ENCODE data around the gene MNT.

The MNT gene

GRCh38 chr17:2365132-2365531, 35.7 kb downstream of the MNT start:
- DNase-seq (ENCODE audit: insufficient read length, low spot score) (no peak), FAIRE-seq (no peak)

DNA sequence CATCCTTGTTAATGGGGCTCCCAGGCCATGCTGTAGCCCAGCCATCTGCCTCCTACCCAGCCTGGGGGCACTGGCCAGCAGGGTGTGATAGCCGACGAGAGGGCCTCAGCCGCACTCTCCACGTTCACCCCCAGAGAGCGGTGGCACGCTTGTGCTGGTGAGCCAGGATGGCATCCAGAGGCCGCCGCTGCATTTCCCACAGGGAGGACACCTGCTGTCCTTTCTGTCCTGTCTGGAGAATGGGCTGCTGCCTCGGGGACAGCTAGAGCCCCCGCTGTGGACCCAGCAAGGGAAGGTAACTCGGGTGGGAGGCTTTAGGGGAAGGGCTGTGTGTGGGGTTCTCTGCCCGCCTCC, 36.1 kb downstream of the MNT start:
- no peak for DNase-seq (ENCODE audit: insufficient read length, low spot score)
- no peak for FAIRE-seq

GRCh38 chr17:2363851-2364762, 36.8 kb downstream of the MNT start:
- DNase-seq (ENCODE audit: insufficient read length, low spot score) (no peak), FAIRE-seq (no peak)

GRCh38 chr17:2363318-2363717, 37.5 kb downstream of the MNT start:
- no peak for FAIRE-seq
- DNase-seq (ENCODE audit: insufficient read length, low spot score), result no peak

DNA sequence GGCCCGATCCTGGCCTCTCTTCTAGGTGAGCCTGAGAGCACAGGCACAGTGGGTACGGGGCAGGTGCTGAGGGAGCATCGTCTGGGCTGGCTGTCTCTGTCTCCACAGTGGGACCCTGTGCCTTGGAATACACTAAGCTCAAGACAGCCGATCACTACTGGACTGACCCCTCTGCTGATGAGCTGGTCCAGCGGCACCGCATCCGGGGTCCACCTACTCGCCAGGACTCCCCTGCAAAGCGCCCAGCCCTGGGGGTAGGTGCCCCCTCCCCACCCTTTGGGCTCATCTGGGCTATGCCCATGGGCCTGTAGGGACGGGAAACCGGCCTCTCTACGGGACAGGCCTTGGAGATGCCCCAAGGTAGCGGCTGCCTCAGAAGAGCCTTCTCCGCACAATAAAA, 38.0 kb downstream of the MNT start:
- DNase-seq (ENCODE audit: insufficient read length, low spot score) (no peak), FAIRE-seq (no peak)

GRCh38 chr17:2362416-2362815, 38.4 kb downstream of the MNT start:
- FAIRE-seq, result no peak
- DNase-seq (ENCODE audit: insufficient read length, low spot score), result no peak

GRCh38 chr17:2362016-2362415, 38.8 kb downstream of the MNT start:
- DNase-seq (ENCODE audit: insufficient read length, low spot score), result no peak
- FAIRE-seq, result no peak

DNA sequence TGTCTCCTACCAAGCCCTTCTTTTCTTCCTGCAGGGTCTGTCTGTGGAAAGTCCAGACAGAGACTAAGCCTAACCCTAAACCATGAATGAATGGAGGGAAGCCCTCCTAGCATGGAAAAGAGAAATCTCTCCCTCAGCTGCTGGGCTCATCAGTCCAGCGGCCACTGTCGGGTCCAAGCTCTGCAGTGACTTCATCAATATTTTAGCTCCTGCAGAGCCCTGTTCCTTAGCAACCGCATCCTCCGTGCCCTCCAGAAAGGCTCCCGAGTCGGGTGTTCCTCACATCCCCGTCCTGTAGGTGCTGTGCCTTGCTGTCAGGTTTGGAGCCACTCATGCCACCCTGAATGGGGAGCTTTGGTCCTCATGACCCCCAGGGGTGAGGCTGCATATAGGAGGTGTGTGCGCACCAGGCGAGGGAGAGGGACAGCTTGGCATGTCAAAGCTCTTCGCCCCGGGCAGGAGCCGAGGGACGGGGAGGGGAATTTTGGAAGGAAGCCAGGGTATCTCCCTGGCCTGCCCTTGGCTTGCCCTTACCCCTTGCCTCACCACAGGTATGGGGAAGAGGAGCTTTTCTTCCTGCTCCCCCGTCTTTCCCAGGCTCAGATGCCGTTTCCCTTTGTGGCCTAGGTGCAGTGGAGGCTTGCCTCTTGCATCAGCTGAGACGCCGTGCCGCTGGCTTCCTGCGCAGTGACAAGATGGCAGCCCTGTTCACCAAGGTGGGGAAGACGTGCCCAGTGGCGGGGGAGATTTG, 39.7 kb downstream of the MNT start:
- DNase-seq (ENCODE audit: insufficient read length, low spot score) (no peak), FAIRE-seq (peak; percentile 51)

- DNase-seq (ENCODE audit: insufficient read length, low spot score), result no peak
- no peak for FAIRE-seq
Measured at GRCh38 chr17:2357931-2358434, 42.9 kb downstream of the MNT start.

GRCh38 chr17:2357237-2357636, 43.6 kb downstream of the MNT start:
- DNase-seq (ENCODE audit: insufficient read length, low spot score) (no peak), FAIRE-seq (no peak)

GRCh38 chr17:2354311-2354710, 46.5 kb downstream of the MNT start:
- FAIRE-seq (no peak), DNase-seq (ENCODE audit: insufficient read length, low spot score) (no peak)

- DNase-seq (ENCODE audit: insufficient read length, low spot score) (no peak), FAIRE-seq (no peak)
Measured at GRCh38 chr17:2351269-2351668, 49.6 kb downstream of the MNT start.

- DNase-seq (ENCODE audit: insufficient read length, low spot score) (peak; percentile 88), FAIRE-seq (peak; percentile 60)
Measured at GRCh38 chr17:2347805-2348685, 52.8 kb downstream of the MNT start.

DNA sequence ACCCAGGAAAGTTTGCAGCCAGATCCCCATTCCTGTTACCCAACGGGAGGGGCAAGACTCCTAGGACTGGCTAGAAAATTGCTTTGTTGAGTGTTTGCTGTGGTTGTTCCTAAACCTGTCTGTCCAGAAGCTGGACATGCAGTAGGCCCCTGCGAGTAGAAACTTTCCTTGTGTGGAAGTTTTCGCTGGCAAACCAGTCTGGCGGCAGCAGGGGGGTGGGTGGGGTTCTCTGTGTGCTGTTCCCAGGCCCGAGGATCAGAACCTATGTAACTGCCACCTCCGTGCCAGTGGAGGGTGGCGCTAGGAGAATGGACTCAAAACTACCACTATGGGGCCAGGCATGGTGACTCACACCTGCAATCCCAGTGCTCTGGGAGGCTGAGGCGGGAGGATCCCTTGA, 54.4 kb downstream of the MNT start:
- no peak for FAIRE-seq
- no peak for DNase-seq (ENCODE audit: insufficient read length, low spot score)

- no peak for FAIRE-seq
- no peak for DNase-seq (ENCODE audit: insufficient read length, low spot score)
Measured at GRCh38 chr17:2344528-2344927, 56.3 kb downstream of the MNT start.

GRCh38 chr17:2343421-2343820, 57.4 kb downstream of the MNT start:
- FAIRE-seq (peak; percentile 60), DNase-seq (ENCODE audit: insufficient read length, low spot score) (no peak)

DNA sequence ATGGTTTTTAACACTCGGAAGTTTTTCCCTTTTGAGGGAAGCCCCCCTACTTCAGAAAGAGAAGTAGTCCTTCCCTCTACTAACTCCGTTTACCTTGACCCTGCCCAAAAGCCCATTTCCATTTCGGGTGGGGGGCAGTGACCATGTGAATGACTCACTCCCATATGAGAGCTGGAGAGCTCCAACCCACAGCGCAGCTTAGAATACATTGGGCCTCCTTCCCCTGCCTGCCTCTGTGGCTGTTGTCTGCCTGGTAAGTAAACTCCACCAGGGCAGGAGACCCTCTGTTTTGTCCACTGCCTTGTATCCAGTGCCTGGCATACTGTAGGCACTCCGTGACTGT, 62.6 kb downstream of the MNT start:
- DNase-seq (ENCODE audit: insufficient read length, low spot score) (peak; percentile 41), FAIRE-seq (peak; percentile 79)

GRCh38 chr17:2337544-2338314, 63.1 kb downstream of the MNT start:
- FAIRE-seq (peak; percentile 66), DNase-seq (ENCODE audit: insufficient read length, low spot score) (peak; percentile 68)

GRCh38 chr17:2336852-2337543, 63.9 kb downstream of the MNT start, which contains the start of gene SGSM2:
Gene SGSM2, plus strand, starts transcription at chr17:2337501. Its CDS starts 188 bp downstream, at chr17:2337689.
- peak; percentile 75 for DNase-seq (ENCODE audit: insufficient read length, low spot score)
- peak; percentile 96 for FAIRE-seq
